ENCODE measurements around the gene EPN2.

EPN2 gene

GRCh38 chr17:19343256-19343630, 106.1 kb downstream of the EPN2 start:
- DNase-seq (ENCODE audit: extremely low read depth, low read depth) = no peak
- H3K4me3 ChIP-seq (replicated peaks; ENCODE audit: low read depth, low read length) = no peak overlapping the region
- TF ChIP-seq, protein P1, sequence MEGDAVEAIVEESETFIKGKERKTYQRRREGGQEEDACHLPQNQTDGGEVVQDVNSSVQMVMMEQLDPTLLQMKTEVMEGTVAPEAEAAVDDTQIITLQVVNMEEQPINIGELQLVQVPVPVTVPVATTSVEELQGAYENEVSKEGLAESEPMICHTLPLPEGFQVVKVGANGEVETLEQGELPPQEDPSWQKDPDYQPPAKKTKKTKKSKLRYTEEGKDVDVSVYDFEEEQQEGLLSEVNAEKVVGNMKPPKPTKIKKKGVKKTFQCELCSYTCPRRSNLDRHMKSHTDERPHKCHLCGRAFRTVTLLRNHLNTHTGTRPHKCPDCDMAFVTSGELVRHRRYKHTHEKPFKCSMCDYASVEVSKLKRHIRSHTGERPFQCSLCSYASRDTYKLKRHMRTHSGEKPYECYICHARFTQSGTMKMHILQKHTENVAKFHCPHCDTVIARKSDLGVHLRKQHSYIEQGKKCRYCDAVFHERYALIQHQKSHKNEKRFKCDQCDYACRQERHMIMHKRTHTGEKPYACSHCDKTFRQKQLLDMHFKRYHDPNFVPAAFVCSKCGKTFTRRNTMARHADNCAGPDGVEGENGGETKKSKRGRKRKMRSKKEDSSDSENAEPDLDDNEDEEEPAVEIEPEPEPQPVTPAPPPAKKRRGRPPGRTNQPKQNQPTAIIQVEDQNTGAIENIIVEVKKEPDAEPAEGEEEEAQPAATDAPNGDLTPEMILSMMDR (IDR thresholded peaks at IDR 0.05; ENCODE audit: low read depth, low read length, missing control alignments) = no peak

GRCh38 chr17:19343671-19344151, 106.5 kb downstream of the EPN2 start:
- DNase-seq (ENCODE audit: extremely low read depth, low read depth) = no peak
- H3K4me3 ChIP-seq (replicated peaks; ENCODE audit: low read depth, low read length) = no peak overlapping the region
- TF ChIP-seq, protein P1 (IDR thresholded peaks at IDR 0.05; ENCODE audit: low read depth, low read length, missing control alignments) = no peak

- DNase-seq (ENCODE audit: extremely low read depth, low read depth) = no peak
- no peak overlapping the region for H3K4me3 ChIP-seq (replicated peaks; ENCODE audit: low read depth, low read length)
- TF ChIP-seq, protein P1 (IDR thresholded peaks at IDR 0.05; ENCODE audit: low read depth, low read length, missing control alignments) = no peak
Measured at GRCh38 chr17:19344311-19345066, 107.3 kb downstream of the EPN2 start.

- no peak for DNase-seq (ENCODE audit: extremely low read depth, low read depth)
- no peak overlapping the region for H3K4me3 ChIP-seq (replicated peaks; ENCODE audit: low read depth, low read length)
- TF ChIP-seq, protein P1 (IDR thresholded peaks at IDR 0.05; ENCODE audit: low read depth, low read length, missing control alignments) = no peak
Measured at GRCh38 chr17:19345067-19345460, 107.9 kb downstream of the EPN2 start.

- TF ChIP-seq, protein P1 (IDR thresholded peaks at IDR 0.05; ENCODE audit: low read depth, low read length, missing control alignments) = no peak
- no peak overlapping the region for H3K4me3 ChIP-seq (replicated peaks; ENCODE audit: low read depth, low read length)
- no peak for DNase-seq (ENCODE audit: extremely low read depth, low read depth)
Measured at GRCh38 chr17:19345486-19346350, 108.6 kb downstream of the EPN2 start.

DNA sequence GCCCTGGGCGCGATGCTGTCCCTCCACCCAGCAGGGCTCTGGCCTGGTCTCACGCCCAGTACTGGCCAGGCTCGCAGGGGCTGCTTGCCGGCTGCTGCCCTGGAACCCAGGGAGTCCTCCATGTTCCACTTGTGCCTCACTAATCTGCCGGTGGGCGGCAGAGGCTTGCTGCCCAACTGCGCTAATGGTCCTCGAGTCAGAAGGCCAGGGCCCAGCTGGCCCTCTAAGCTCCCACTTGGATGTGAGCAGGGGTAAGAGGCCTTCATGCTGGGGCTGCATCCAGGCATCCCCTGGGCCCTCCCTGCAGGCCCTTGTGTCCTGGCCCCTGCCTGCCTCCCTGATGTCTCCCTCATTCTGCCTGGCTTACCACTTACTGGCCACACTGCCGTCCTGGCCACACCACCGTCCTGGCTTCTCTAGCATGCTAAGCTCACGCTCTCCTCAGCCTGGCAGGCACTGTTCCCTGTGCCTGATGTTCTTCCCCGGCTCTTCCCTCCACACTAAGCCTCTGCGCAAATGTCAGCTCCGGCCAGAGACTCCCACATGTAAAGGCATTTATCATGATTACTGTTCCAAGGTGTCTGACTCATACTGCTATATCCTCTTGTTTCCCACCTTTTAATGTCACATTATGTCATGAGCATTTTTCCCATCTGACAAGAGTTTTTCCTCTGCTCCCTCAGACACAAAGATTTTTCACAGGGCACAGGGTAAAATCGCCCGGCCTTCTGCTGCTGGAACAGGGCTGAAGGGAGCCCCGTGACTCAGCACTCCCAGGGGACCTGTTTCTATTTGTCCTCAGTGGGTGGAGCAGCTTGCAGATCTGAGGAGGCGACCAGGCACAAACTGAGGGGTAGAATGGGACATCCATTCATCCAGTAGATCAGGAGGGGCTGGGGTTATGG, 109.4 kb downstream of the EPN2 start:
- TF ChIP-seq, protein P1 (IDR thresholded peaks at IDR 0.05; ENCODE audit: low read depth, low read length, missing control alignments) = no peak
- DNase-seq (ENCODE audit: extremely low read depth, low read depth) = peak; percentile 55

More for the DNA sequence above, 109.4 kb downstream of the EPN2 start:
- no peak overlapping the region for H3K4me3 ChIP-seq (replicated peaks; ENCODE audit: low read depth, low read length)

Data from HFF-Myc (cell line).